GM18517 (cell line): ENCODE data around the gene QRICH2.
"Not testable (repeated sequence)": the region's sequence is repeated elsewhere in the genome, so short reads cannot be mapped to it uniquely, and the experiment has no call there.

ENCODE experiments used
- ATAC-seq: cut with Tn5 transposase; IDR thresholded peaks from one replicate; pipeline ENCODE4 v1.9.1; 2021; ENCODE audit warnings: mild to moderate bottlenecking, moderate library complexity; ENCODE audit not compliant: unreplicated experiment

QRICH2 gene

DNA sequence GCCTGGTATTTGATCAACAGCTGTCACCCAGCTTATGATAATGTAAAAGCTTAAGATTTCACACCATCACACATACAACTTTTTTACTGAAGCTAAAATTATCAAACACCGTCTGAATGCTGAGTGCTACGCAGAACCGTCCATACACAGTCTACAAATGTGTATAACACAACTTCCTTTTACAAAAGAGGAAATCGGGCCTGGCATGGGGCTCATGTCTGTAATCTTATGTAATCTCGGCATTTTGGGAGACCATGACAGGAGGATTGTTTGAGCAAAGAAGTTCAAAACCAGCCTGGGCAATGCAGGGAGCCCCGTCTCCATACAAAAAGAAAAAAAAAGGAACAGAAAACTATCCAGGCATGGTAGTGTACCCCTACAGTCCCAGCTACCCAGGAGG is 19.6 kb upstream of the QRICH2 start:
- ATAC-seq = no peak

DNA sequence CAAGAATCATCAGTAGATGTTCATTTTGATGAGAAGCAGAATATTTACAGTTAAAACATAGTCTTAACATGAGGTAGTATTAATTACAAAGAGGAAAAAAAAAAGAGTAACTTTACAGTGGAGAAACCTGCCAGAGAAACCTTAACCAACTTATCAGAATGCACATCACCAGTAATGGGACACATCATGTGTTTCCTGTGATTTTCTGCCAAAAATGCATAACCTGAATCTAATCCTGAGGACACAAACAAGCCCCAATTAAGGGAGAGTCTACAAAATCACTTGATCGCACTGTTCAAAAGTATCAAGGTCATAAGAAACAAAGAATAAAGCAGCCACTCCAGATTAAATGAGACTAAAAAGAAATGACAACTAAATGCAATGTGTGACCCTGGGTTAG is 18.2 kb upstream of the QRICH2 start:
- ATAC-seq = no peak

DNA sequence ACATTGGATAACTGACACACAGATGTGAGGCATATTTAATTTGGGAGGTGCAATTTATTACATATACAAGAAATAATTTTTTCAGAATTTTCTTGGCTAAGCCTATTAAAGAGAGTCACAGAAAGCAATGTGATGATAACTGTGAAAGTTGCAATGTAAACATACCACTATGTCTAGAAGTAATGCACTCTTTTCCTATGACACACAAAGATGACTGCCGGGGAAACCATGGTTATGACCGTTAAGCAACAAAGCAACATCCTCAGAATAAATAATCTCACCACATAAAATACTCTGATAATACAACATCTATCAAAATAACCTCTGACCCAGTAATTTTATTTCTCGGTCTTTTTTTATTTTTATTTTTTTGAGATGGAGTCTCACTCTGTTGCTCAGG is 10.5 kb upstream of the QRICH2 start:
- no peak for ATAC-seq

DNA sequence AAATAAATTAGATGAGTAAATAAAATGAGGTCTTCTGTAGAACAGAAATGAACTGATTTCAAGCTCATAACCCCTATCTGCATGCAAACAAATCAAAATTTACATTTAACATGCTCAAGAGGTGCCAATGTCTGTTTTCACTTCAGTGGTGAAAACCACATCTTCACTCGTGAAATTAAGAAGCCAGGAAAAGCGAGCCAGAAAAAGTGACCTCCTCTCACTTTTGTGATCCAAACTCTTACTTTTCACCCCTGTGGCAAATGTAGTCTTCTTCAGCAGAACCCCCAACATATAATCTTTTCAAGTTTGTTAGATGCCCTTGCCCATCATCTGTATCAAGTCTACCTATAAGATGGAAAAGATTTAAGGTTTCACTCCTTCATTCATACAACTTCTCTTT is 9.5 kb upstream of the QRICH2 start:
- ATAC-seq = no peak

DNA sequence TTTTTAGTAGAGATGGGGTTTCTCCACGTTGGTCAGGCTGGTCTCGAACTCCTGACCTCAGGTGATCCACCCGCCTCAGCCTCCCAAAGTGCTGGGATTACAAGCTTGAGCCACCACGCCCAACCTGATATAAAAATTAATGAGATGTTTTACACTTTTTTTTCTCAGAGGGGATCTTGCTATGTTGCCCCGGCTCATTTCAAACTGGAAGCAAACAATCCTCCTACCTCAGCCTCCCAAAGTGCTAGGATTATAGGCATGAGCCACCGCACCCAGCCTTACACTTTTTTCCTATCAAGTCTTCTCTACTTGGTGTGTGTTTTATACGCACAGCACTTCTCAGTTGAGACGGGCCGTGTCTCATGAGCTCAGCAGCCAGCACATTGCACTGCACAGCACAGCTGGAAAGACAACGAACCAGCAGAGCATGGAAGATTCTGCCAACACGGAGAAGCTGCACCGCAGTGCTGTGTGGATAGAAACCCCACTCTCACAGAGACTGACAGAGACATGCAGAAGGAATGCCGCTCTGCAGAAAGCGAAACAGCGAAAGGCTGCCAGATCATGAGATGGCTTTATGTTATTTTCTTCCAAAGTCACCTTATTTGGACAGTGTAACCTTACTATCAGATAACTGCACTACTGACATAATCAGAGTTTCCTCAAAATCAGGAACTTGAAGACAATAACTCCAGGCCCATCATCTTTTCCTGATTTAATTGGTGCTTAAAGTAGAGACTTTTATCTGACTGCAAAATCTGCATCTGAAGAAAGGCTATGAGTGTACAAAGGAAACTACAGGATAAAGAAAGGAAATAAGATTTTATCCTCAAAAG is 6.5 kb upstream of the QRICH2 start:
- ATAC-seq = no peak

DNA sequence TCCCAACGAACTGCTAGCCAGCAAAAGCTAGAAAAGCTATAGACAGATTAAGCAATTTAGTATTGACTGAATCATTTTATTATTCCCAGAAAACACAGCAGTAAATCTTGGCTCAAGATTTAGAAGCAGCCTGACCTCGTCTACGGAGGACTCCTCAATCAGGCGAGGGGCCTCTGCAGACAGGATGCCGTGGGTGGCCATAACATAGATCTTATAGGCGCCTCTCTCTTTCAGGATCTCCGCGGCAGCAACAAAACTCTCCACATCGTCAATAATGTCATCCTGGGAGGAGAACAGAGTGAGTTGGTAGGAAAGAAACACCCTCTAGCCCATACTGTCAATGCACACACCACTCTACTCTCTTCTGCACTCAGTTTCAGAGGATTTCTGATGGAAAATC is 4.7 kb upstream of the QRICH2 start:
- ATAC-seq = no peak

DNA sequence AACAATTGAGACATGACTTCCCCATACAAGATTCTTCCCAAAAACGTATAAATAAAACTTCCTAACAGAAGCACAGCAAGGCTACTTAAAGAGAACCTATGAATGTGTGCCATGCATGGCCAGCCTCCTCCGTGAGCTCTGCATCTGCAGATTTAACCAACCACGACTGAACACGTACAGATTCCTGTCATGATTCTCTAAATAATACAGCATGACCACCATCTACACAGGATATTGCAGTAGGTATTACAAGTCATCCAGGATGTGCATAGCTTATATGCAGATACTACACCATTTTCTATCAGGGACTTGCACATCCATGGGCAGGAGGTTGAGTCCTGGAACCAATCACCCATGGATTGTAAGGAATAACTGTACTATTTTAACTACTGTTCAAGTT is 1.4 kb upstream of the QRICH2 start:
- no peak for ATAC-seq

DNA sequence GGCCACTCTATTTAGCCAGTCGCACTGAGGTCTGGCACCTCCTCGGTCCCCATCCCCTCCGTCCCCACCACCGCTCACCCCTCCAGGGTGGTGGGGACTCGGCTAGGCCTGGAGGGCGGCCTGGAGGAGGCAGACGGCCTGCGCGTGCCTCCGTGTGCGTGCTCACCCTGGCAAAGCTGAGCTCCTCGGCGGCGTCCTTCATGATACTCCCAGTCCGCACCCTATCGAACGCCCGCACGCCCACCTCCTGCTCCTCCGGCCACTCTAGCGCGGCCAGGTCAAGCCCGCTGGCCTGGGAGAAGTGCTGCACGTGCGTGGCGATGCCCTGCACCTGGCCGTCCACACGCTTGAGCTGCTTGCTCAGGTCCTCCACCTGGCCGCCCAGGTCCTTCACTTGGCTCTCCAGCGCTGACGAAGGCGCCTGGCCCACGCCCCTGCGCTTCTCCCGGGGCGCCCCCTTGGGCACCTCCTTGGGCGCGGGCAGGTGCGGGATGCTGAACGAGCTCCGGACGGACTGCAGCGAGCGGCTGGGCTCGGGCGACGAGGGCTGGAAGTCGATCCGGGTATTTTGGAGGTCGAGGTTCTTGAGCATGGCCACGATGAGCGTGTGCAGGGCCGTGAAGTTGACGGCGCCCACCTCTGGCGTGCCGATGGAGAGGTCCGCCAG is 644 bp downstream of the QRICH2 start:
- no peak for ATAC-seq

DNA sequence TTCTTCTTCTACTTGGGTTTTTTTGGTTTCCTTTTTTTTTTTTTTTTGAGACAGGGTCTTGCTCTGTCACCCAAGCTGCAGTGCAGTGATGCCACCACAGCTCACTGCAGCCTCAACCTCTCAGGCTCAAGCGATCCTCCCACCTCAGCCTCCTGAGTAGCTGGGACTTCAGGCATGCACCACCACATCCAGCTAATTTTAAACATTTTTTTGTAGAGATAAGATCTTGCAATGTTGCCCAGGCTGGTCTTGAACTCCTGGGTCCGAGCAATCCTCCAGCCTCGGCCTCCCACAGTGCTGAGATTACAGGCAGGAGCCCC is 3.0 kb downstream of the QRICH2 start:
- ATAC-seq = not testable (repeated sequence)

DNA sequence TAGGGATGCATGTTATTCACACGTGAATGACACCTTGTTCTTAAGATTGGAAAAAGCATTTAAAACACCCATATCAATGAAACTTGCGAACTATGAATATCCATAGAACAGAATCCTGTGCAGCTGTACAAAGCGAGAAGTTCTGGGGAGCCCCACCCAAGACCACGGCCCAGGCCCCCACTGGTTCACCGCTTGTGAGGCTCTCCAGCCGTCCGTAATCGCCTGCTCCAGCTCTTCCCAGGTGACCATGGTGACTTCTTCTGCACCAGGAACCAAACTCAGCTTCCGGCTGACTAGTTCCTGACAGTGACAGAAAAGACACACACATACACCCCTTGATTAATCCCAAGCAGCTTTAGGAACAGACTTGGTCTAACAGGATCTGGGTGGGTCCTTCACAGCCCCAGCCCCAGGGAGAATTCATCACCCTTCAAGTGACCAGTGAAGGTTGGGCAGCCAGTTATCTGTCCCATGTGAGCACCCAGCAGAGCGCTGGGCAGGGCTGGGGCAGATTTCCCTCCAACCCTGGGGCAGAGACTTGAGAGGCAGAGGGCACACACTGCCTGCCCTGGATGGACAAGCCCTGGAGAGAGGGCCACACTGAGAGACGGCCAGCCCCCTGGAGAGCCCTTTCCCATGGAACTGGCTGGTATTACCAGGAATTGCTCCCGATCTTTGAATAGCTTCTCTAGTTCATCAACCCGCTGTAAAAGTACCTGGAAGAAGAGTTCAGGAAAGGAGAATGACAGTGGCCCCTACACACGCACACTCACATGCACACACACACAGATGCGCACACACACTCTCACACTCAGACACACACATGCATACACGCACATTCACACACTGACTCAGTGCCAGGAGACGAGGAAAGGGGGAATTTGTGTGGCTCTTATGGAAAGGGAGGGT is 3.6 kb downstream of the QRICH2 start:
- no peak for ATAC-seq

DNA sequence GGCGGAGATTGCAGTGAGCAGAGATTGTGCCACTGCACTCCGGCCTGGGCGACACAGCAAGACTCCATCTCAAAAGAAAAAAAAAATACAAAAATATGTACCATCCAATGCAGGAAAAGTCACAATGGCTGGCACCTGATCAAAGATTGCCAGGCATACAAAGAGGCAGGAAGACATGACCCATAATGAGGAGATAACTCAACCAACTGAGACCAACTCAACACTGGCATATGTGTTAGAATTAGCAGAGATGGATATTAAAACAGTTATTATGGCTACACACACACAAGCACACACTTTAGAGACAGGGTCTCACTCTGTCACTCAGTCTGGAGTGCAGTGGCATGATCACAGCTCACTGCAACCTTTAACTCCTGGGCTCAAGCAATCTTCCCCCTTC is 10.6 kb downstream of the QRICH2 start:
- no peak for ATAC-seq

DNA sequence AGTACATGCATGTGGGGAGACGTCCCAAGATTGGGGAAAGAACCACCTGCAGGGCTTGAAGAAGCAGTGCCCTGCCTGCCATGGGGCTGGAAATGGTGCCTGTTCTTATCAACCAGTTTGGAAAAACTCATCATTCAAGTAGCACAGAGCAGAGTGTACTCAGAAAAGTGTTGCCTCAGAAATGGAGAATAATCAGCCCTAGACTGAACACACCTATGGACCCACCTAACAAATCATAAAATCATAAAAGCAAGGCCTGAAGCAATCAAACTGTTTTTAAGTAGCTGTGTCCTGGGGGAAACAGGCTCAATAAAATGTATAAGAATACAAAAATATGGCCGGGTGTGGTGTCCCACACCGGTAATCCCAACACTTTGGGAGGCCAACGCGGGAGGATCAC is 11.2 kb downstream of the QRICH2 start:
- no peak for ATAC-seq

DNA sequence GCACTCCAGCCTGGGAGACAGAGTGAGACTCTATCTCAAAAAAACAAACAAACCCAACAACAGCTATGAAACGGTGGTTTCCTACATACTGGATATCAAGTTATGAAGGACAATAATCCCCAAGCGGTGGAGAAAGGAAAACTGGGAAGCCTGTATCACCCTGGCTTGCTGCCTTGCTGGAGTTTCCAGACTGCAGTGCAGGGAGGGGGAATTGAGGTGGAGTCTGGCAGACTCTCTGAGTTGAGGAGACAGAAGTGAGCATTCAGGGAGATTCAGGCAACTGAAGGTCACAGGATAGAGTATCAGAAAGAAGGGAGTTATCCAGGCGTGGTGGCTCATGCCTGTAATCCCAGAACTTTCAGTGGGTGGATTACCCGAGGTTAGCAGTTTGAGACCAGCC is 11.9 kb downstream of the QRICH2 start:
- no peak for ATAC-seq

DNA sequence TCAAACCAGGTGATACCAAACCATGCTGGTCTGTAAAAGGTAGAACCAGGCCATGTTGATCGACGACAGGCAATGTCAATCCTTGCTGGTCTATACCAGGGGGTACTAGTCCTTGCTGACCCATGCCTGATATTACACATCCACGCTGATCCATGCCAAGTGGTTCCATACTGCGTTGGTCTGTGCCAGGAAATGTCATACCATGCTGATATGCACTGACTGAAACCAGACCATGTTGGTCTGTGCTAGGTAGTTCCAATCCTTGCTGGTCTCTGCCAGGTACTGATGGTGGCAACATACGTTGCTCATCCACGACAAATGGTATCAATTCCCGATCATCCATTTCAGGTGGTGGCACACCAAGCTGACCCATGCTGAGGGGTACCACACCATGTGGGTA is 15.0 kb downstream of the QRICH2 start:
- no peak for ATAC-seq

DNA sequence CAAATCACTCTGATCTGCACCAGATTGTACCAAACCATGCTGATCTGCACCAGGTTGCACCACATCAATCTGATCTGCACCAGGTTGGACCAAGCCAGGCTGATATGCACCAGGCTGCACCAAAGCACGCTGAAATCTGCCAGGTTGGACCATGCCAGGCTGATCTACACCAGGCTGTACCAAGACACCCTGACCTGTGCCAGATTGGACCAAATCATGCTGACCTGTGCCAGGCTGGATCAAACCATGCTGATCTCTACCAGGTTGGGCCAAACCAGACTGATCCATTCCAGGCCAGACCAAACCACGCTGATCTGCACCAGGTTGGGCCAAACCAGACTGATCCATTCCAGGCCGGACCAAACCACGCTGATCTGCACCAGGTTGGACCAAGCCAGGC is 15.5 kb downstream of the QRICH2 start:
- ATAC-seq = no peak

DNA sequence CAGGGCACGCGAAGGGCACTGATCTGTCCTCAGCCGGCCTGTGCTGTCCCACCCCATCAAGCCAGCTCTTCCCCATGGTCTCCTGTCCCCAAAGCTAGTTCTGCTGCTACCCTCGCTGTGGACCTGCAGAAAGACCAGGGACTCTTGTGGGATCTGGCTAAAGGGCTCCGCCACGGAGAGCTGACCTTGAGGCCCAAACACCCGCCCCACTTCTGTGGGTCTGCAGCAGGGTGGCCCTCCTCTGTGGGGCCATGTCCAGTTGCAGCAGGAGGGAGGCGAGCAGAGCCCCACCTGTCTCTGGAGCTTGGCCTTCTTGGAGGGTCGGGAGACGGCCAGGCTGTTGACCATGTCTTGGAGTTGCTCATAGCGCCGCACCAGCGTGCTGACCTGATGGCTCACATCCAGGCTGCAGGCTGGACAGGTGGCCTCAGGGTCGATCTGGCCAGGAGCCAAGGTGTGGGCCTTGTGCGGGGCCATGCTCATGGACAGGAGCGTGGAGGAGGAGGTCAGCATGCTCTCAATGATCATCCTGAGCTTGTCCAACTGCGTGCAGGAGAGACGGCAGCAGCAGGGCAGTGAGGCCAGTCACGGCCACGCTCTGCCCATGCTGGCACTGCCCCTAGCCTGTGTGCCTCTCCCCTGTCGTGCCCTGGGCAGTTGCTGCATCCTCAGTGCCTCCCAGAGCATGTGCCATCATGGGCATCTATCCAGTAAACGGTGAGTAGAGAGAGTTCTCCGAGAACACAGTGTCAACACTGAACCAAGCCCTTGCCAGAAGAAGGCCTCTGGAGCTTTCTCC is 26.3 kb downstream of the QRICH2 start:
- ATAC-seq = no peak

DNA sequence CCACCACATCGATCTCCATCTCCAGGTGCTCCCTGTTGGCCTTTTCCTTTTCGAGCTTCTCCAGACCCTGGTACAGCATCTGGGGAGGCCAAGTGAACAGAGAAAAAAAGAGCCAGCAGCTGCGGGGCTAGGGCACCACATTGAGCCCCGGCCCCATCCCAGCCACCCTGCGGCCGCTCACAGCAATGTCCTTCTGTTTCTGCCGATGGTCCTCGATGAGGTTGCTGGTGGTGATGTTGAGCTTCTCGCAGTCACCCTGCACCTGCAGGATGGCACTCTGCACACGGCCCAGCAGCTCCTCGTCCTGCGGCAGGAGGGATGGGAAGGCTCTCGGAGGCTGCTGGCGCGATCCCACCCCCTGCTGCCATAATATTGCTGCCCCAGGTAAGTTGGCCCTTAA is 27.4 kb downstream of the QRICH2 start:
- no peak for ATAC-seq

DNA sequence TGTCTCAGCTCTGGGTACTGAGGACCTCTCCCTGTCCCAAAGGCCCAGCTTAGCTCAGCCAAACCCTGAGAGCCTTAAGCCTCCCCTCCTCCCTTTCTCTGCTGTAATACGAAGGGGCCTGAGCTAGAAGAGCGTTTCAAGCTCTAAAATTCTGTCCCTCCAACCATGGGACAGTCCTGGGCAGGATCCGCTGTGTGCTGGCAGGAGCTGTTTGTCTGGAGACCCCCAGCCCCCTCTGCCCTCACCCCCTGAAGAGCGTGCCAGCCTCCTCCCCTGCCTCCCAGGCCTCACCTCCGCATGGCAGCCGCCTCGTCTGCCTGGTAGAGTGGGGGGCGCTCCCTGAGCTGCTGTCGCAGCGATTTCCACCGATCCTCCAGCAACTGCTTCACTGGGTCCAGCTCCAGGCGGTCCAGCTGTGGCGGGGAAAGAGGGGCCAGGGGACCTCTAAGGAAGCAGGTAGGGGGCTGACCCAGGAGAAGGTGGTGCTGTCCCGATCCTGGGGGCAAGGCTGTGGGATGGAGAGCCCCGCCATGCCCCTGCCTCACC is 28.3 kb downstream of the QRICH2 start:
- no peak for ATAC-seq

DNA sequence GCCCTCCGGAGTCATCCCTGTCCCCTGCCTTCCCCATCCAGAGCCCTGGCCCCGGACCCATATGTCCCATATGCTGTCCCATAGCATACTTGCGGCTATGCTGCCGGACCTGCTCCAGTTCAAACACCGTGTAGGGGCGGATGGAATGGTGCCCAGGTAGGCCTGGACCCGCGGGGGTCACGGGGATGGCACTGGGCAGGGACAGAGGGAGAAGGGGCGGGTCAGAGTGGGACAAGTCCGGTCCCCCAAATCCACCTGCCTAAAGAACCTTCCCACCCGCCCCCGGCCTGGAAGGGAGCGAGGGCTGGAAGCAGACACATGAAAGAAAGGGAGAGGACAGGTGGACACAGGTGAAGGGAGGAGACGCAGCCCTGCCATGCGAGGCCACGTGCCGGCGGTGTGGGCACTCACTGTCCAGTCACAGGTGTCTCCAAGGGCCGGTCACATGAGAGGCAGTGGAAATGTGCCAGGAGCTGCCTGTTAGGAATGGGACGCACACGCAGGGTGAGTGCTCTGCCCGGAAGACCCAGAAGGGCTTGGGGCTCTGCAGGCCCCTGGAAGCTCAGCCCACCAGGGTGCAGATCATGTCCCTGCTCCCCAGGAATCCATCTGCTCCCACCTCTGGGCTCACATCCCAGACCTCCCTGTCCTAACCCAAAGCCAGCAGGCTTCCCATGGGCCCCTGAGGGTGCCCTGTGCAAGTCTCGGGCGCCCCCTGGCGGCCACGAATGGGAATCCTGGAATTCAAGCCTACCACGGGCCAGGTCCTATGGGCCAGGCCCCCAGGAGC is 28.9 kb downstream of the QRICH2 start:
- ATAC-seq = no peak
